Suprapubic skin (tissue), 4 donors: ENCODE data around the gene PTPRN2. TPM values are rescaled to one million over a fixed set of nuclear protein-coding genes. Genes with fewer than 3 reads are reported as not detected.

Experiments used
- DNase-seq, 2 donors: peaks; one replicate each; pipeline ENCODE4 v3.0.0-alpha.2; 2019; ENCODE audit warnings: low spot score in 2 of 2
- H3K27ac ChIP-seq: fragments of 200-600 bp; sonication (generic); one replicate; pipeline ENCODE4 v1.5.1; 2019
- H3K27me3 ChIP-seq: fragments of 200-600 bp; sonication (generic); one replicate; pipeline ENCODE4 v1.5.1; 2019
- H3K36me3 ChIP-seq: fragments of 200-600 bp; sonication (generic); one replicate; pipeline ENCODE4 v1.5.1; 2019
- H3K4me1 ChIP-seq: fragments of 200-600 bp; sonication (generic); one replicate; pipeline ENCODE4 v1.5.1; 2019
- H3K4me3 ChIP-seq: fragments of 200-600 bp; sonication (generic); one replicate; pipeline ENCODE4 v1.5.1; 2019; ENCODE audit warnings: mild to moderate bottlenecking
- H3K9me3 ChIP-seq: fragments of 200-600 bp; sonication (generic); one replicate; pipeline ENCODE4 v1.5.1; 2019
- CTCF ChIP-seq, 2 donors: fragments of 200-600 bp in 1 of 2; fragments of 450-650 bp in 1 of 2; sonication (generic) in 1 of 2; IDR thresholded peaks; one replicate each; pipeline ENCODE4 v1.5.1; 2016 to 2019; ENCODE audit warnings: antibody characterized with exemption in 2 of 2, mild to moderate bottlenecking in 1 of 2, moderate library complexity in 1 of 2
- EP300 ChIP-seq: sonication (generic); formaldehyde crosslinking; IDR thresholded peaks from one replicate; pipeline ENCODE4 v1.6.1; 2017; ENCODE audit warnings: antibody characterized with exemption
- POLR2A ChIP-seq, 2 donors: fragments of 450-650 bp; IDR thresholded peaks; one replicate each; pipeline ENCODE4 v1.6.1; 2017; ENCODE audit warnings: antibody characterized with exemption in 2 of 2, mild to moderate bottlenecking in 2 of 2, moderate library complexity in 2 of 2
- POLR2AphosphoS5 ChIP-seq, 3 donors: sonication (generic); formaldehyde crosslinking; IDR thresholded peaks; one replicate each; pipeline ENCODE4 v1.6.1; 2017; ENCODE audit warnings: antibody characterized with exemption in 3 of 3
- WGBS: methylation state at CpG from one replicate; pipeline ENCODE4 v1.1.5; 2018; 5-methylcytosine and 5-hydroxymethylcytosine counted together
- total RNA-seq, 4 donors: library from RNA; depleted of rRNA; stranded (reverse); fragments of >200 nt; gene quantifications; one replicate each; pipeline ENCODE4 v1.1.0, GENCODE V29; 2016

PTPRN2 gene
- total RNA-seq, 4 donors from 2014 or later, result 0.23 to 1.8 (median 1.3) TPM

GRCh38 chr7:158106272-158106671 lies 481.4 kb downstream of the PTPRN2 start:
- Histone ChIP-seq H3K27ac (no peak overlapping the region), H3K27me3 (no peaks in the 10 kb centered on the region), H3K4me3 (no peak overlapping the region), H3K9me3 (peaks cover 6% of the 10 kb centered on the region), H3K36me3 (no peaks in the 10 kb centered on the region), H3K4me1 (no peaks in the 10 kb centered on the region)
- DNase-seq, result peak in 1 of 2 donors; percentile 11
- WGBS, result 78% methylated on average over 3 of the region's 3 CpGs
- TF ChIP-seq POLR2AphosphoS5 (IDR thresholded peaks at IDR 0.05) (no peak), POLR2A (IDR thresholded peaks at IDR 0.05) (no peak), CTCF (IDR thresholded peaks at IDR 0.05) (no peak), EP300 (no peak)

DNA sequence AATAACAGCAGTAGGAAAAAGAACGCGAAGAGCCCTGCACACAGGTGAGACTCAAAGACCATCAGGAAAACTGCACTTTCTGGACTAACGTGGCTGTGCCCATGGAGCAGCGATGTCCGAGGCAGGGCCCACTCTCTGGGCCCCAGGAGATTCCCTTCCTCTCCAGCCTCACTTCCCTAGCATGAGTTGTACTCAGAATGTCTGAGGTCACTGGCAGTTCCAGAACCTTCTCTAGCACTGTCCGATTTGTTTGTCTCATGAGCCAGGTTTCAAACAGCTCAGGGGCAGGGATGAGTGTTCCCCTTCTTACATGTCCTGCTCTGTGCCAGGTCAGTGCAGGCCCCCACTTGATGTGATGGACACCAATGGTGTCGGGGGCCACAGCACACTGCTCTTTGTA lies 484.2 kb downstream of the PTPRN2 start:
- TF ChIP-seq POLR2AphosphoS5 (IDR thresholded peaks at IDR 0.05), result no peak
- TF ChIP-seq POLR2A (IDR thresholded peaks at IDR 0.05), result no peak
- no peak for TF ChIP-seq EP300
- no peak for TF ChIP-seq CTCF (IDR thresholded peaks at IDR 0.05)
- WGBS, result 90% methylated on average over 7 of the region's 7 CpGs

DNA sequence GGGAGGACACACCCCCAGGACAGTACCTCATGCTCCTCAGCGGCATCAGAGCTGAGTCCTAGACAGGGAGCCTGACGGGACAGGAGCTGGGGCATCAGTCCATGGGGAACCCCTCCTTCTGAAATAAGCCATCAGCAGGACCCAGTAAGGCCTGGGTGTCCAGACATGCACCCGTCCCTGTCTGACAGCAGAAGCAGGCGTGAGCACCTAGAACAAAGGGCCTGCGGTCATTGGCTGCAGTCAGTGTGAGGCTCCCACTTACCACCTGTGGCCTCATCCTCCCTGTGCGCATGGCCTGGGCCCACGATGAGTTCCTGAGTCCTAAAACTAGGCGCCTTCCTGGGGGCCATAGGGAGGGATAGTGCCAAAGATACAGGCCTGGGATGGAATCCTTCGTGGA lies 484.7 kb downstream of the PTPRN2 start:
- Histone ChIP-seq H3K27ac (no peak overlapping the region), H3K9me3 (peaks cover 6% of the 10 kb centered on the region), H3K4me1 (no peaks in the 10 kb centered on the region), H3K27me3 (no peaks in the 10 kb centered on the region), H3K36me3 (no peaks in the 10 kb centered on the region), H3K4me3 (no peak overlapping the region)
- TF ChIP-seq POLR2A (IDR thresholded peaks at IDR 0.05) (no peak), POLR2AphosphoS5 (IDR thresholded peaks at IDR 0.05) (no peak), EP300 (no peak), CTCF (IDR thresholded peaks at IDR 0.05) (no peak)
- WGBS, result 85% methylated on average over 3 of the region's 9 CpGs
- peak; percentile 24 to 57 for DNase-seq

More for the DNA sequence above, 484.2 kb downstream of the PTPRN2 start:
- no peaks in the 10 kb centered on the region for H3K27me3 ChIP-seq
- H3K9me3 ChIP-seq, result peaks cover 6% of the 10 kb centered on the region
- no peaks in the 10 kb centered on the region for H3K36me3 ChIP-seq
- DNase-seq, result peak; percentile 17 to 24
- no peak overlapping the region for H3K27ac ChIP-seq
- H3K4me1 ChIP-seq, result no peaks in the 10 kb centered on the region
- no peak overlapping the region for H3K4me3 ChIP-seq

DNA sequence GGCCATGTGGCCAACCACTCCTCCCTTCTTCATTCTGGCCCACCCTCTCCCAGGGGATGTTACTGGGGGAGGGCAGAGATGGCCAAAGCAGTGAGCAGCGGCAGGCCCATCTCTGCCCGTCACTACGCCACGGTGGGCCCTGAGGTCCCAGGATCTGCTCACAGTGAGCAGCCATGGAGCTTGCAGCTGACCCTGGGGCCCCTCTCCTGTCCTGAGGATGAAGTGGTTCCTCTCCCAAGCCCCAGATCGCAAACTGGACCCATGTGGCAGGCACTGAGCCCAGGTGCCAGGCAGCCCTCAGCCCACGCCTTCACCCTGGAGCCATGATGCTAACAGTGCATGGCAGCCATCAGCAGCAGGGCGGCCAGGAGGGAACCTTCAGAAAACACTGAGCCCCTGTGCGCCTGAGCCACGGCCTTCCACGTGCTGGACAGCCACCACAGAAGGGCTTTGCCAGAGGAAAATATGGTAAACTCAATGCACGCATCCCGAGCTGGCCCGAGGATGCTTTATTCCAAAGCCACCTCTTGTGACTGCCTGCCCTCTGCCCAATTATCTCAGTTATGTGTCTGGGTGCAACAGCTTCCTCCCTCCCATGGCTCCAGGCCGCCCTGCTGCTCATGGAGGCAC lies 485.7 kb downstream of the PTPRN2 start:
- H3K4me1 ChIP-seq, result no peaks in the 10 kb centered on the region
- H3K27me3 ChIP-seq, result no peaks in the 10 kb centered on the region
- H3K4me3 ChIP-seq, result no peak overlapping the region
- TF ChIP-seq POLR2AphosphoS5 (IDR thresholded peaks at IDR 0.05), result no peak
- no peak for TF ChIP-seq EP300
- TF ChIP-seq POLR2A (IDR thresholded peaks at IDR 0.05), result no peak
- TF ChIP-seq CTCF (IDR thresholded peaks at IDR 0.05), result no peak
- peaks cover 6% of the 10 kb centered on the region for H3K9me3 ChIP-seq
- DNase-seq, result peak; percentile 39 to 65
- H3K27ac ChIP-seq, result no peak overlapping the region
- 92% methylated on average over 4 of the region's 14 CpGs for WGBS
- no peaks in the 10 kb centered on the region for H3K36me3 ChIP-seq

DNA sequence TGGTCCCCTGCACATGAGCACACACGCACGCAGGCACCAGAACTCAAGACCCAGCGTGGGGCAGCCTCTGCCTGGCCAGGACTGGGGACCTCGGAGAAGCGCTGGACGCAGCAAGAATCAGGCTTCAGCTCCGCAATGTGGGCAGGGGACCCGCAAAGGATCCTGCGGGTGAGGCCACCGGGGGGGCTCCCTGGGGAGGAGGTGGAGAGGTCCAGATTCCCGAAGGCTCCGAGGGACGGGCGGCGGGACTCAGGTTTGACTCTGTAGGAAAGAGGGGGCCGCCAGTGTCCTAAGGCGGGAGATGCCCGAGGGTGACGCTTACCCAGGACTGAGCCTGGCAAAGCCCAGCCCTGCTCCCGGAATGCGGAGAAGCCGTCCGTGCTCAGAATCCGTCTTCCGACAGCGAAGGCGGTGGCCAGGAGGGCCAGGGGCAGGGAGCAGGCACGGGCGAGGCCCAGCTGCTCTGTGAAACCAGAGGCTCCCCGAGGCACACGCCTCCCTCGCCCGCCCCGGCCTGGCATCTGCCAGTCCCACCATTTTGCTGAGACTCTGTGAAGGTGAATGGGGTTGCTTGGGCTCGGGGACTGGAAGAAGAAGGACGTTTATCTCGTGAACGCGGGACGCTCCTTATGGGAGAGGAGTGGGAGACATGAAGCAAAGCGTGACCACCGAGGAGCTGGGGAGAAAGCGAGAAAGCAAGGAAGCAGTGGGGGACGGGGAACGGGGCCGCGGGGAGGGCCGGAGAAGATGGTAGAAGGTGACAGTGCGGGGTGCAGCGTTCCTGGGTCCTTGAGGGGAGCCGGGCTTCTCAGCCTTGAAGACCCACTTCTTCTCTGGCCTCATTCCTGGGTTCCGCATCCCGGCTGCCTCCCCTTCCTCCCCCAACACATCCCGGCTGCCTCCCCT lies 489.2 kb downstream of the PTPRN2 start:
- H3K36me3 ChIP-seq, result no peaks in the 10 kb centered on the region
- no peaks in the 10 kb centered on the region for H3K4me1 ChIP-seq
- no peak overlapping the region for H3K4me3 ChIP-seq
- no peak overlapping the region for H3K27ac ChIP-seq
- H3K9me3 ChIP-seq, result peaks cover 6% of the 10 kb centered on the region
- H3K27me3 ChIP-seq, result no peaks in the 10 kb centered on the region
- 91% methylated on average over 34 of the region's 54 CpGs for WGBS
- DNase-seq, result peak; percentile 48 to 76
- TF ChIP-seq CTCF (IDR thresholded peaks at IDR 0.05), result no peak
- TF ChIP-seq POLR2AphosphoS5 (IDR thresholded peaks at IDR 0.05), result no peak
